HL-60 (cell line): ENCODE results near the gene TULP4.

ENCODE experiments used
- DNase-seq, 2 experiments: peaks; one replicate each; pipeline ENCODE4 v3.0.0-alpha.2; 2010 to 2020; ENCODE audit warnings: low read depth in 1 of 2, low spot score in 1 of 2
- H3K27ac ChIP-seq: fragments of 250-450 bp; sonication (Bioruptor Pico); replicated peaks from 2 replicates; pipeline ENCODE4 v1.5.1; 2020; ENCODE audit warnings: mild to moderate bottlenecking, moderate library complexity
- H3K27me3 ChIP-seq: fragments of 250-450 bp; sonication (Bioruptor Pico); 2 replicates; pipeline ENCODE4 v1.5.1; 2021; ENCODE audit warnings: mild to moderate bottlenecking, moderate library complexity; ENCODE audit not compliant: insufficient read depth, poor library complexity, severe bottlenecking
- H3K4me3 ChIP-seq: replicated peaks from 2 replicates; pipeline ENCODE4 v1.5.1; 2011; ENCODE audit warnings: mild to moderate bottlenecking, control low read depth, low read length; ENCODE audit not compliant: insufficient read depth
- GABPA ChIP-seq: IDR thresholded peaks from 2 replicates; pipeline ENCODE4 v1.6.1; 2012; ENCODE audit warnings: low read depth
- POLR2AphosphoS5 ChIP-seq: IDR thresholded peaks from 2 replicates; pipeline ENCODE4 v1.6.1; 2012; ENCODE audit warnings: low read depth
- SPI1 ChIP-seq: IDR thresholded peaks from 2 replicates; pipeline ENCODE4 v1.6.1; 2012; ENCODE audit warnings: low read depth, mild to moderate bottlenecking, borderline replicate concordance
- TF ChIP-seq, protein P1 (sequence below): IDR thresholded peaks from one replicate; pipeline ENCODE4 v1.5.1; 2011; ENCODE audit warnings: low read length, control low read depth, inconsistent platforms; ENCODE audit not compliant: insufficient read depth
- TF ChIP-seq, protein P2 (sequence below): IDR thresholded peaks from 2 replicates; pipeline ENCODE4 v1.6.1; 2012; ENCODE audit warnings: low read depth; ENCODE audit not compliant: insufficient replicate concordance

The TULP4 gene

DNA sequence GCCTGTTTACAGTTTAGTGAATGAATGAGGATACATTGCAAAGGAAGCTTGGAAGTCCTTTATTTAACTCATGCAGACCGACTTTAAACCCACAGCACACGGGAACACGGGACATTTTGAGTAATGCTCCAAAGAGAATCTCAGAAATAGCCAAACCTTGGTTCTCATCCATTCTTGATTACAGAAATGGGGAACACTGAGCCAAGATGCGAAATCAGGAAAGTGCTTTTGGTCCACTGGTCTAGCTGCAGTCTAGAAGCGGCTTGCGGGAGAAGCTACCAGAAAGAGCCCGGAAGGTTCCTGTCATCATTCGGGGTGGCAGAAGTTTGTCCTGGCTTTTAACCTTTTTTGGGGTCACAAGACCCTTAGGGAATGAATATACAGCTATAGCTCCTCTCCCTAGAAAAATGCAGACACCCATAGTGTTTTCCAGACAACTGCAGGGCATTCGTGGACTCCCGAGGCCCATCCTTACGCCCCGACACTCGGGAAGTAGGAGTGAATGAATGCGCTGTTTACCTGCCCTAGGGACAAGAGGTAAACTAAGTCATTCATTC lies 247.2 kb downstream of the TULP4 start:
- no peak for DNase-seq
- Histone ChIP-seq H3K4me3 (peak overlapping the region; percentile 43), H3K27ac (peak overlapping the region; percentile 69), H3K27me3 (no peaks in the 10 kb centered on the region)
- TF ChIP-seq, protein P1, sequence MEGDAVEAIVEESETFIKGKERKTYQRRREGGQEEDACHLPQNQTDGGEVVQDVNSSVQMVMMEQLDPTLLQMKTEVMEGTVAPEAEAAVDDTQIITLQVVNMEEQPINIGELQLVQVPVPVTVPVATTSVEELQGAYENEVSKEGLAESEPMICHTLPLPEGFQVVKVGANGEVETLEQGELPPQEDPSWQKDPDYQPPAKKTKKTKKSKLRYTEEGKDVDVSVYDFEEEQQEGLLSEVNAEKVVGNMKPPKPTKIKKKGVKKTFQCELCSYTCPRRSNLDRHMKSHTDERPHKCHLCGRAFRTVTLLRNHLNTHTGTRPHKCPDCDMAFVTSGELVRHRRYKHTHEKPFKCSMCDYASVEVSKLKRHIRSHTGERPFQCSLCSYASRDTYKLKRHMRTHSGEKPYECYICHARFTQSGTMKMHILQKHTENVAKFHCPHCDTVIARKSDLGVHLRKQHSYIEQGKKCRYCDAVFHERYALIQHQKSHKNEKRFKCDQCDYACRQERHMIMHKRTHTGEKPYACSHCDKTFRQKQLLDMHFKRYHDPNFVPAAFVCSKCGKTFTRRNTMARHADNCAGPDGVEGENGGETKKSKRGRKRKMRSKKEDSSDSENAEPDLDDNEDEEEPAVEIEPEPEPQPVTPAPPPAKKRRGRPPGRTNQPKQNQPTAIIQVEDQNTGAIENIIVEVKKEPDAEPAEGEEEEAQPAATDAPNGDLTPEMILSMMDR, result no peak
- TF ChIP-seq GABPA, result no peak
- no peak for TF ChIP-seq POLR2AphosphoS5
- TF ChIP-seq SPI1, result no peak
- TF ChIP-seq, protein P2, sequence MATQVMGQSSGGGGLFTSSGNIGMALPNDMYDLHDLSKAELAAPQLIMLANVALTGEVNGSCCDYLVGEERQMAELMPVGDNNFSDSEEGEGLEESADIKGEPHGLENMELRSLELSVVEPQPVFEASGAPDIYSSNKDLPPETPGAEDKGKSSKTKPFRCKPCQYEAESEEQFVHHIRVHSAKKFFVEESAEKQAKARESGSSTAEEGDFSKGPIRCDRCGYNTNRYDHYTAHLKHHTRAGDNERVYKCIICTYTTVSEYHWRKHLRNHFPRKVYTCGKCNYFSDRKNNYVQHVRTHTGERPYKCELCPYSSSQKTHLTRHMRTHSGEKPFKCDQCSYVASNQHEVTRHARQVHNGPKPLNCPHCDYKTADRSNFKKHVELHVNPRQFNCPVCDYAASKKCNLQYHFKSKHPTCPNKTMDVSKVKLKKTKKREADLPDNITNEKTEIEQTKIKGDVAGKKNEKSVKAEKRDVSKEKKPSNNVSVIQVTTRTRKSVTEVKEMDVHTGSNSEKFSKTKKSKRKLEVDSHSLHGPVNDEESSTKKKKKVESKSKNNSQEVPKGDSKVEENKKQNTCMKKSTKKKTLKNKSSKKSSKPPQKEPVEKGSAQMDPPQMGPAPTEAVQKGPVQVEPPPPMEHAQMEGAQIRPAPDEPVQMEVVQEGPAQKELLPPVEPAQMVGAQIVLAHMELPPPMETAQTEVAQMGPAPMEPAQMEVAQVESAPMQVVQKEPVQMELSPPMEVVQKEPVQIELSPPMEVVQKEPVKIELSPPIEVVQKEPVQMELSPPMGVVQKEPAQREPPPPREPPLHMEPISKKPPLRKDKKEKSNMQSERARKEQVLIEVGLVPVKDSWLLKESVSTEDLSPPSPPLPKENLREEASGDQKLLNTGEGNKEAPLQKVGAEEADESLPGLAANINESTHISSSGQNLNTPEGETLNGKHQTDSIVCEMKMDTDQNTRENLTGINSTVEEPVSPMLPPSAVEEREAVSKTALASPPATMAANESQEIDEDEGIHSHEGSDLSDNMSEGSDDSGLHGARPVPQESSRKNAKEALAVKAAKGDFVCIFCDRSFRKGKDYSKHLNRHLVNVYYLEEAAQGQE, result no peak

DNA sequence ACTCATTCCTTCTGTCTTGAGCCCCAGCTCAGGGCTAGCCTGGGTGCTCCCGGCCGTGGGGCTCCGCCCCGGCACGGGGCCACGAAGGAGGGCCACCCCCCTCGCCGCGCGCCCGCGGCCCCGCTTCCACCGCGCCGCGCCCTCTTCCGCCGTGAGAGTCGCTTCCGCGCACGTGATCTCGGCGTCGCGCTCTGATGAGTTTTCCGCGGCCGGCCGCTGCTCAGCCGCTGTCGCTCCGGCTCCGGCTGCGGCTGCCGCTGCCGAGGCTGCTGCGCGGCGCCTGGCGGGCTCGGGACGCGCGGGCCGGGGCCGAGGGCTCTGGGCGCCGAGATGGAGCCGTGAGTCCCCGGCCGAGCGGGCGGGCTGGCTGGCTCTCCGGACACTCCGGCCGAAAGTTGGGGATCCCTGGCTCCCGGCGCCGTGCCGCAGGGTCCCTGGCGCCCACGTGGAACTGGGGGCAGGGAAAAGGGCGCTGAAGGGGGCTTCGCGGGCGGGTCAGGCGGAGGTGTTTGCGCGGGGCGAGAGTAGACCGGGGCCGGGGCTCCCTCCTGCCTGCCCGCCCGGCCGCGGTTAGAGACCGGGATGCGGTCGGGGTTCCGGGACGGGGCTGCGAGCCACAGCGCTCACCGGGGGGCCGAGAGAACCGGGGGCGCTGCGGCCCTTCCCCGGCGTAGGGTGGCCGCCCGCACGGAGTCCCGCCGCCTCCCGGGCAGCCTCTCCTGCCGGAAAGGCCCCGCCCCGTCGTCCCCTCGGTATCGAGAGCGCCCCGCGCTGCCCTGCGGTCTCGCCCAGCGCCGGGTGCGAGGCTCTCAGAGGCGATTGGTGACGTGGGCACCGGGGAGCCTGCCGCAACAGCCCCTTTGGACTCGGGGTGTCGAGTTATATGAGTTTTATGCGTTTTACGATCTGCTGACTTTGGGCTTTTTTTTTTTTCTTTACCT lies 247.9 kb downstream of the TULP4 start, which contains the start of gene TMEM181:
Gene TMEM181, plus strand, starts transcription at position 197 of the 941 bp plus-strand sequence. Its CDS starts 134 bp downstream, at position 331.
- peak; percentile 70 to 81 for DNase-seq
- peak within 1 kb of the TSS; percentile 86 for H3K27ac ChIP-seq
- TF ChIP-seq, protein P1, result no peak
- peak; percentile 58 for TF ChIP-seq POLR2AphosphoS5
- no peak for TF ChIP-seq SPI1
- no peak for TF ChIP-seq GABPA
- TF ChIP-seq, protein P2, result peak; percentile 56
- H3K27me3 ChIP-seq, result no peaks in the 10 kb centered on the region
- H3K4me3 ChIP-seq, result peak within 1 kb of the TSS; percentile 73

DNA sequence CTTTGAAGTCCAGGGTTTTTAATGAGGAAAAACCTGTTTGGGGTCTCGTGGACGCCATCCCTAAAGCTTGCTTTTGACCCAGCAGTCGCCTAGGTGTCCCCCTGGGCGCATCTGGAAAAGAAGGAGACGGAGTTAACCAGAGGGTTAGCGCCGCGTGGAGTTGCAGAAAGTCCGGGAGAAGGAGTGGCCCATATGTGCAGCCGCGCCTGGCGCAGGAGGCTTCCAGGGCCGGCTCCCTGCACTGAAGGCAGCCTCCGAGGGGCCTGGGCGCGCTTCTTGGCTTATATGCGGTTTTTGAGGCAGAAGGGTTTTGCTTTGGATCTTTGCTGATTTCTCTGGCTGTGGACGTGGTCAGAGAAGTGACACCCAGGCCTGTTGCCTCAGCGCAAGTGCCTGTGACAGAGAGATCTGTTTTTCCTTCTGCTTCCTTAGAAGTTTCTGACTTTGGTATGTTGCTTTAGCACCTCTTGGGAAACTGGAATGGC lies 248.6 kb downstream of the TULP4 start:
- peak in 1 of 2 experiments; percentile 45 for DNase-seq
- Histone ChIP-seq H3K27ac (peak overlapping the region; percentile 86), H3K27me3 (no peaks in the 10 kb centered on the region), H3K4me3 (peak overlapping the region; percentile 73)
- TF ChIP-seq, protein P2, result no peak
- TF ChIP-seq POLR2AphosphoS5, result no peak
